ENCODE measurements around the gene GNG7. TPM values are rescaled to one million over a fixed set of nuclear protein-coding genes. Genes with fewer than 3 reads are reported as not detected.
A peak's percentile ranks its signal among the peaks of the same experiment; 100 is the strongest.

The GNG7 gene
- total RNA-seq, 1 experiment from 2014 or later, result 1.1 TPM

DNA sequence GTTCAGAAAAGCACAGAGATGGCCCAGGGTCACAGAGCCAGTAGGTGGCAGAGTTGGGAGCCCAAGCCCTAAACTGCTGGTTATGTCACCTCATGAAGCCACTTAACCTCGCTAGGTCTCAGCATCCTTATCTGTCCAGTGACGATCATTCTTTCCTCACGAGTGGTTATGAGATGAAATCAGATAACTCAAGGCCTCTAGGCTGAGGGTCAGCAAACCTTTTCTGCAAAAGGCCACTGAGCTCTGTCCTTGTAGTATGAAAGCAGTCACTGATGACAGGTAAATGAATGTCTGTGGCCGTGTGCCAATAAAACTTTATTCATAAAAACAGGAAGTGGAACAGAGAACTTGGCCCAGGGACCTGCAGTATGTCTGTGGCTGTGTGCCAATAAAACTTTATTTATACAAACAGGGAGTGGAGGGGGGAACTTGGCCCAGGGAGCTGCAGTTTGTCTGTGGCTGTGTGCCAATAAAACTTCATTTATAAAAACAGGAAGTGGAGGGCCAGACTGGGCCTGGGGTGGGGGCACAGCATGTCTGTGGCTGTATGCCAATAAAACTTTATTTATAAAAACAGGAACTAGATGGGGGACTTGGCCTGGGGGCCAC is 71.2 kb downstream of the GNG7 start:
- Histone ChIP-seq H3K9me2 (replicated peaks; ENCODE audit: low read length) (no peaks in the 10 kb centered on the region), H2AFZ (ENCODE audit: low read length) (no peak overlapping the region), H3K27me3 (ENCODE audit: low read length) (no peaks in the 10 kb centered on the region), H3K27ac (ENCODE audit: low read length) (no peak overlapping the region), H3K9me3 (ENCODE audit: low read length) (no peaks in the 10 kb centered on the region), H4K20me1 (ENCODE audit: low read length) (no peaks in the 10 kb centered on the region), H3K79me2 (ENCODE audit: low read length) (no peaks in the 10 kb centered on the region), H3K4me2 (ENCODE audit: low read length) (no peak overlapping the region), H3K4me1 (ENCODE audit: insufficient read depth, low read length) (peaks cover 26% of the 10 kb centered on the region), H3K4me3 (ENCODE audit: low read length) (no peak overlapping the region), H3K9ac (ENCODE audit: low read length) (no peak overlapping the region), H3K36me3 (ENCODE audit: low read depth, low read length) (no peaks in the 10 kb centered on the region), H3F3A (ENCODE audit: low read length, unreplicated experiment) (no peaks in the 10 kb centered on the region)
- ATAC-seq (no peak), DNase-seq (peak; percentile 31)
- BruUV-seq (replicated peaks), result no TSS peak
- CTCF ChIA-PET, result no interaction called here
- intact Hi-C loops (cut with micrococcal nuclease), result no loop called here
- POLR2A ChIA-PET (ENCODE audit: unreplicated experiment), result no interaction called here
- TF ChIP-seq, protein P1, sequence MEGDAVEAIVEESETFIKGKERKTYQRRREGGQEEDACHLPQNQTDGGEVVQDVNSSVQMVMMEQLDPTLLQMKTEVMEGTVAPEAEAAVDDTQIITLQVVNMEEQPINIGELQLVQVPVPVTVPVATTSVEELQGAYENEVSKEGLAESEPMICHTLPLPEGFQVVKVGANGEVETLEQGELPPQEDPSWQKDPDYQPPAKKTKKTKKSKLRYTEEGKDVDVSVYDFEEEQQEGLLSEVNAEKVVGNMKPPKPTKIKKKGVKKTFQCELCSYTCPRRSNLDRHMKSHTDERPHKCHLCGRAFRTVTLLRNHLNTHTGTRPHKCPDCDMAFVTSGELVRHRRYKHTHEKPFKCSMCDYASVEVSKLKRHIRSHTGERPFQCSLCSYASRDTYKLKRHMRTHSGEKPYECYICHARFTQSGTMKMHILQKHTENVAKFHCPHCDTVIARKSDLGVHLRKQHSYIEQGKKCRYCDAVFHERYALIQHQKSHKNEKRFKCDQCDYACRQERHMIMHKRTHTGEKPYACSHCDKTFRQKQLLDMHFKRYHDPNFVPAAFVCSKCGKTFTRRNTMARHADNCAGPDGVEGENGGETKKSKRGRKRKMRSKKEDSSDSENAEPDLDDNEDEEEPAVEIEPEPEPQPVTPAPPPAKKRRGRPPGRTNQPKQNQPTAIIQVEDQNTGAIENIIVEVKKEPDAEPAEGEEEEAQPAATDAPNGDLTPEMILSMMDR (conservative IDR thresholded peaks at IDR 0.05; ENCODE audit: low read depth, low read length), result peak; percentile 21; the same call in 1 of the 2 replicates
- TF ChIP-seq EZH2 (IDR thresholded peaks at IDR 0.05; ENCODE audit: low read length, unreplicated experiment), result no peak

- H3K79me2 ChIP-seq (ENCODE audit: low read length), result no peaks in the 10 kb centered on the region
- DNase-seq, result no peak
- intact Hi-C loops (cut with micrococcal nuclease), result no loop called here
Observed at GRCh38 chr19:2630352-2631001, 72.0 kb downstream of the GNG7 start.

More at GRCh38 chr19:2630352-2631001, 72.0 kb downstream of the GNG7 start:
- Histone ChIP-seq H3K4me3 (ENCODE audit: low read length) (no peak overlapping the region), H3K27ac (ENCODE audit: low read length) (no peak overlapping the region), H3K4me1 (ENCODE audit: insufficient read depth, low read length) (peaks cover 26% of the 10 kb centered on the region), H3K9me3 (ENCODE audit: low read length) (no peaks in the 10 kb centered on the region), H3K36me3 (ENCODE audit: low read depth, low read length) (no peaks in the 10 kb centered on the region), H3K9me2 (replicated peaks; ENCODE audit: low read length) (no peaks in the 10 kb centered on the region), H3K9ac (ENCODE audit: low read length) (no peak overlapping the region), H3F3A (ENCODE audit: low read length, unreplicated experiment) (no peaks in the 10 kb centered on the region), H2AFZ (ENCODE audit: low read length) (no peak overlapping the region), H3K4me2 (ENCODE audit: low read length) (no peak overlapping the region), H3K27me3 (ENCODE audit: low read length) (no peaks in the 10 kb centered on the region), H4K20me1 (ENCODE audit: low read length) (no peaks in the 10 kb centered on the region)
- ATAC-seq, result no peak
- ChIA-PET POLR2A (ENCODE audit: unreplicated experiment) (no interaction called here), CTCF (no interaction called here)
- no TSS peak for BruUV-seq (replicated peaks)
- TF ChIP-seq, protein P1 (conservative IDR thresholded peaks at IDR 0.05; ENCODE audit: low read depth, low read length), result no peak
- TF ChIP-seq EZH2 (IDR thresholded peaks at IDR 0.05; ENCODE audit: low read length, unreplicated experiment) (no peak), EZH2phosphoT487 (IDR thresholded peaks at IDR 0.05; ENCODE audit: borderline replicate concordance, low read length) (no peak)
